CD4-positive, alpha-beta T cell treated with Interleukin-6 for 4 hours (primary cell): ENCODE measurements around the gene ADAD2.

Experiments used
- DNase-seq: peaks from one replicate; pipeline ENCODE4 v3.0.0-alpha.2; 2020; ENCODE audit warnings: mixed read lengths

Gene ADAD2

DNA sequence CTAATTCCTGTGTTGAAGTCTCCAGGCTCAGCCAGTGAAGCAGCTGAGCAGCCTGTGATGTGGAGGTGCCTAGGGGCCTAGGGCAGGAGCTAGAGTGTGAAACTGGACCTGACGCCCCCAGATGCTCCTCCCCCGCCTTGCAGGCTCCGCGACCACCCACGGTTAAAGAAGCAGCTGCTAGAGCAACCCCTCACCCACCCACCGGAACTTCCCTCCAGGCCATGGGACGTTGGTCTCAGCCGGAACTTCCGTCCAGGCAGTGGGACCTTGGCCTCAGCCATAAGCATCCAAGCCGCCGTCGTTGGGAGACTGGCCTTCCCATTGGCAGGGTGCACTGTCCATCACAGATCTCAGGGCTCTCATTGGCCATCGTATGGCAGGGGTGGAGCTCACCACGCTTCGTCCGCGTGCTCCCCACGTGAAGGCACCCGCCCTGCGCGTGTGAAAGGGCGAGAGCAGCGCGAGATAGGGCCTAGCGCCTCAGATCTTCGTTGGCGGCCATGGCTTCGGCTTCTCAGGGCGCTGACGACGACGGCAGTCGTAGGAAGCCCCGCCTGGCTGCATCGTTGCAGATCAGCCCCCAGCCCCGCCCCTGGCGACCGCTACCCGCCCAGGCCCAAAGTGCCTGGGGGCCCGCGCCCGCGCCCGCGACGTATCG is at the start of gene ADAD2:
TSS of gene ADAD2 (plus strand) at position 427 of the 658 bp plus-strand sequence. CDS start at position 501, 74 bp downstream.
- DNase-seq = no peak

DNA sequence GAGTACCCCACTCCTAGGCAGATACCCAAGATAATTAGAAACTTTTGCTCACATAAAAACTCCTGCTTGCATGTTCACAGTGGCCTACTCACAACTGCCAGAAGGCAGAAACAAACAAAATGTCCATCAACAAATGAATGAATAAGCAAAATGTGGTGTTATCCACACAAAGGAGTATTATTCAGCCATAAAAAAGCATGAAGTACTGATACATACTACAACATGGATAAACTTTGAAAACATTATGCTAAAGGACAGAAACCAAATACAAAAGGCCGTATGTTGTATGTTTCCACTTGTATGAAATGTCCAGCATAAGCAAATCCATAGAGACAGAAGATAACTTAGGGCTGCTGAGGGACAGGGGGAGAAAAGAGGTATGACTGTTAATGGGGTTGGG is 47.9 kb upstream of the ADAD2 start:
- DNase-seq = no peak

DNA sequence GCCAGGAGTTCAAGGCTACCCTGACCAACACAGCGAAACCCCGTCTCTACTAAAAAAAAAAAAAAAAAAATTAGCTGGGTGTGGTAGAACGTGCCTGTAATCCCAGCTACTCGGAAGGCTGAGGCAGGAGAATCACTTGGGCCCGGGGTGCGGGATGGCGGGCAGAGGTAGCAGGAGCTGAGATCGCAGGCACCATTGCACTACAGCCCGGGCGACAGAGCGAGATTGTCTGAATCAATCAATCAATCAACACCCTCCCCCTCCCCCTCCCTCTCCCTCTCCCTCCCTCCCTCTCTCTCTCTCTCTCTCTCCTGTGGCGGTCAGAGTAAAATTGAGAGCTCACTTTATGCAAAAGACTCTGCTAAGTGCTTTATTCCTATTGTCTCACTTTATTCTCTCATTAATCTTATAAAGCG is 47.2 kb upstream of the ADAD2 start:
- no peak for DNase-seq

DNA sequence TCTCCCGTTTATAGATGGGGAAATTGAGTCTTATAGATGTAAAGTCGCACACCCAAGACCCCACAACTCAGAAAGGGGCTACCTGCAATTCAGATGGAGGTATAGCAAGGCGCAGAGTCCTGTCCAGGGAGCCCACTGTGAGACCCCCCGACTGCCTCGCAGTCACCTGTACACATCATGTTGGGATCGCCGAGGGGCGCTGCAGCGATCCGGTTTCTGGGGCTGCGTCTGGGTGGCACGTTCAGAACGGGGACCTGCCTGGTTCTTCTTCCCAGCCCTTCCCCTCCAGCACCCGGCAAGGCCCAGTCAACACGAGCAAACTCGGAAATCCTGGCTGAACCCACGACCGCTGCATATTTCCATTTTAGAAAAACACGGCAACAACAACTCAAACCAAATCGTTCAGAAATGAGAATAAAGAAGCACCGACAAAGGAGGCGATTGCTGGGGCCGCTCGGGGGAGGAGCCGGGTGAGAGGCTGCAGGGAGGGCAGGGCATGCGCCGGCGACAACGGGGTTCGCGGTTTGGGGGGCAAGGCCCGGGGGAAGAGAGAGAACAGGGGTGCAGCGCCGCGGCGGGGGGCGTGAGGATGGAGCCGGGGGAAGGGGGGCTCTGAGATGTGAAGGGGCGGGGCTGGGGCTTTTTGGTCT is 46.6 kb upstream of the ADAD2 start:
- DNase-seq = peak; percentile 49

GRCh38 chr16:84144859-84145639 is 45.9 kb upstream of the ADAD2 start, which contains the start of the genes DNAAF1 and HSDL1:
DNAAF1 (plus strand) TSS chr16:84145308; CDS start chr16:84145441, 133 bp downstream.
HSDL1 (minus strand) TSS chr16:84145177; CDS start chr16:84131321, 13,856 bp downstream.
- DNase-seq = peak; percentile 94

GRCh38 chr16:84150926-84151325 is 40.0 kb upstream of the ADAD2 start:
- DNase-seq = no peak

GRCh38 chr16:84153660-84154214 is 37.2 kb upstream of the ADAD2 start:
- DNase-seq = no peak

DNA sequence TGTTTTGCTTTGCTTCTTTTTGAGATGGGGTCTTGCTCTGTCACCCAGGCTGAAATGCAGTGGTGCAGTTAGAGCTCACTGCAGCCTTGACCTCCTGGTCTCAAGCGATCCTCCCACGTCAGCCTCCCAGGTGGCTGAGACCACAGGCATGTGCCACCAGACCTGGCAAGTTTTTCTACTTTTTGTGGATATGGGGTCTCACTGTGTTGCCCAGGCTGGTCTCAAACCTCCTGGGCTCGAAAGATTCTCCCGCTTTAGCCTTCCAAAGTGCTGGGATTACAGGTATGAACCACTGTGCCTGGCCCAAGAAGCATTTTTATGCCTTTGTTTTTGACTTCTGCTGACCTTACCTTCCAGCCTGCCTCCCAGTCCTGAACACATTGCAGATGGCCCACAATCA is 35.7 kb upstream of the ADAD2 start:
- DNase-seq = no peak

- DNase-seq = no peak
Observed at GRCh38 chr16:84155771-84156170, 35.2 kb upstream of the ADAD2 start.

DNA sequence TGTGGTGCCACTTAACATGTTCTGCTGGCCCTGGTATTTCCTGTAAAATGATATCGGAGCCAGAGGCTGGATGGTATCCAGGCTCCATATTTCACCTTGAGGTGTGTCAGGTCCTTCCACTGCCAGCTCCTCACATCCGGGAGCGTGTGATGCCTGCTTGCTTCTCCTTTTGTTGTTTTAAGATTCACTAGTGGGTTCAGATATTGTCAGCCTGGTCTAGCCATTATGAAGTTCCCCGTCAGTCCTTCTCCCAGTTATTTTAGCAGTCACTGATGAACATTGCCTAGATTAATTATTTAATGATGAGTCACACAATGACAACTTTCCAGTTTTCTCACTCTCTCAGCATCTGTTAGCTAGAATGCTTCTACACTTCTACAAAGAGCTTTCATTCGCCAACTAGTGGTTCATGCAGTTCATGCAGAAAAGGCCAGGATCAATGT is 34.6 kb upstream of the ADAD2 start:
- DNase-seq = no peak

- DNase-seq = no peak
Observed at GRCh38 chr16:84159007-84159406, 31.9 kb upstream of the ADAD2 start.

DNA sequence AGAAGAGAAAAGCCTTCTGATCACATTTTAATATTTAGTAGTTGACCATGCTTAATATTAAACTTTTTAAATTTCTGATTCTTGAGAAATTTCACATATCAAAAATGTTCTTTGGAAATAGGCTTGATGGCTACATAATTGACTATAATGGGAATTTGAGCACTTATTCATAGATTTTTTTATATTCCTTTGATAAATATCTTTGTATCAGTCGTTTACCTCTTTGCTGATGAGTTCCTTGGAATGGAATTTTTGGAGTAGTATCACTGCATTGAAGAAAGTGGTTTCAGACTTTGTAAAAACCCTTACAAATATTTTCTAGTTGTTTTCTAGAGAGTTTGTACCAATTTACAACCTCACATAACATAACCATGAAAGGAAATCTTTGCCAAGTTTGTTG is 31.2 kb upstream of the ADAD2 start:
- DNase-seq = no peak

GRCh38 chr16:84161037-84161436 is 29.9 kb upstream of the ADAD2 start:
- DNase-seq = no peak

DNA sequence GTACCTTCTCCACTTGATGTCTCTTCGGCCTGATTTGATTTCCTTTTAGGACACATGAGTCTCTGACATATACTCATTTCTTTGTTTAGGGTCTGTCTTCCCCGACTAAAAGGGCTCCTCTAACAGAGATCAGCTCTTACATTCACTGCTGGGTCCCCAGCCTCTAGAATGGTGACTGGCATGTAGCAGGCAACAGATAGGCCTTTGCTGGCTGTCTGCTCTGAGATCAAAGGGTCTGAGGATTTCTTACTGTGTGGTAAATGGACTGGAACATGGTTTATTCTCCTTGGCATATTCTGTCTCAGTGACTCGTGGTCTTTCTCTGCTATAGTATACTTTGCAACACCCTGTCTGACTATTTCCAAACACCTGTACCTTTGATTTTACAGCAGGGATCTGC is 29.2 kb upstream of the ADAD2 start:
- no peak for DNase-seq

DNA sequence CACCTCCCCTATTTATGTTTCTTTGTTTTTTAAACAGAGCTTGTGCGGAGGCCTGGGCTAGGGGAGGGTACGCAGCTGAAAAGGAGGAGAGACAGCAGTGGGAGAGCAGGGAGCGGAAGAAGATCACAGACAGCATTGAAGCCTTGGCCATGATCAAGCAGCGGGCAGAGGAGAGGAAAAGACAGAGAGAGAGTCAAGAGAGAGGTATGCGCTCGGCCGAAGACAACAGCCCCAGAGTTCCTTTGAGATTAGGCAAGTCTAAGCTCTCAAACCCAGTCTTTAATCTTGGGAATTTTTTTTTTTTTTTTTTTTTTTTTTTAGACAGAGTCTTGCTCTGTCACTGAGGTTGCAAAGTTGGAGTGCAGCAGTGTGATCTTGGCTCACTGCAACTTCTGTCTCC is 25.2 kb upstream of the ADAD2 start:
- no peak for DNase-seq

GRCh38 chr16:84166796-84167695 is 23.9 kb upstream of the ADAD2 start:
- DNase-seq = no peak

DNA sequence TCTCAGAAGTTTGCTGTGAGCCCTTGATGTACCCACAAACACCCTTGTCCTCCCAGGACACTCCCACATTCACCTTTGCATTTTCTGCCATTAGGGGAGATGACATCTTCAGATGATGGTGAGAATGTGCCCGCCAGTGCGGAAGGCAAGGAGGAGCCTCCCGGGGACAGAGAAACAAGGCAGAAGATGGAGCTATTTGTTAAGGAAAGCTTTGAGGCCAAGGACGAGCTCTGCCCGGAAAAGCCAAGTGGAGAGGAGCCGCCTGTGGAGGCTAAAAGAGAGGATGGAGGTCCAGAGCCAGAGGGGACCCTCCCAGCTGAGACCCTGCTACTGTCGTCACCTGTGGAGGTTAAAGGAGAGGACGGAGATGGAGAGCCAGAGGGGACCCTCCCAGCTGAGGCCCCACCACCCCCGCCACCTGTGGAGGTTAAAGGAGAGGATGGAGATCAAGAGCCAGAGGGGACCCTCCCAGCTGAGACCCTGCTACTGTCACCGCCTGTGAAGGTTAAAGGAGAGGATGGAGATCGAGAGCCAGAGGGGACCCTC is 21.1 kb upstream of the ADAD2 start:
- DNase-seq = no peak

DNA sequence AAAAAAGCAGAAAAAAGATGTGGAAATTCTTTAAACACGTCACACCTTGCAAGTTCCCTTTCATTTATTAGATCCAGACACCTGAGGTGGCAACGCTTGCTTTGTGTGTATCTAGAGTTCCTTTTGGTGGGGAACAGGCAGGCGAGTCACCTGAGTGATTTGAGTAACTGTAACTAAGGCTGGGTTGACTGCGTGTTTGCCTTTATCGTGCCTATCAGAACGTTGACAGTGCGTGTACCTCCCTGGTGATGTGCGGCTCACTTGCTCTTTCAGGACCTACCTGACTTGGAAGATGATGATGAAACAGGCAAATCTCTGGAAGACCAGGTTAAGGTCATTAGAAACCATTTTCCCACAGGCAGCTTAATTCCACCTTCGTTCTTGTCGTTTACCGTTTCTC is 16.6 kb upstream of the ADAD2 start:
- DNase-seq = no peak

- peak; percentile 58 for DNase-seq
Observed at GRCh38 chr16:84175350-84176081, 15.4 kb upstream of the ADAD2 start.

DNA sequence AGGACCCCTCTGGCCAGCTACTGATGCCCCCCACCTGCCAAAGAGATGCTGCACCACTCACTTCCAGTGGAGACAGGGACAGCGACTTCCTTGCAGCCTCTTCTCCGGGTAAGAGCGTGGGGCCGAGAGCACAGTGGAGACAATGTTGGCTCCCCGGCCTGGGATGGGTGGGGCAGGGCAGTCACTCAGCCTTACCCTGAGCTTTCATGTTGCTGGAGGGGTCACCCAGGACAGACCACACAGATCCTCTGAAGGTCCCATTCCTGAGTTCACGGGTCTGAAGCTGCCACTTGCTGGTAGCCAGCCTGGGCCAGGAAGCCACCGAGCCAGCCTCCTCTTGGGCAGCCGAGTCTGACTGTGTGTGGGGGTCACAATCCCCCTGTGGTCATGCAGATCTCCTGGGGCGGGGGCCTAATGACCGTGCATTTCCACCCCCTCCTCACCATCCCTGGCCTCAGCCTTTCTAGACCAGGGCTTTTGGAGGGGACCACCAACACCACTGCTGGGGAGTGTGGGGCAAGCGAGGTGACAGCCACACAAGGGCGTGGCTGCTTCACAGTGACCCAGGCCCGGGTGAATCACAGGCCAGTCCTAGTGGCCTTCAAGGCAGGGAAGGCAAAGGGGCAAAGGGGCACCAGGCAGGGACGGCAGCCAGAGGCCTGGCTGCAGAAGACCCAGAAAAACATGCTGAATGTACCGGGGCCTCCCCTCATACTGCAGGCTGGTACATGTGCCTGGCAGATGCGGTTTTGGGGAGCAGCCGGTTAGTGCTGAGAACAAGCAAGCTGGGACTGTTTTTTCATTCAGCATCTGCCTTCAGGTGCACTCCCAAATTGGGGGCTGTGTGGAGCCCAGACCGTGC is 14.5 kb upstream of the ADAD2 start:
- no peak for DNase-seq
